Dedifferentiated amniotic fluid mesenchymal stem cell (primary cell): ENCODE measurements around the gene ANGEL2.
A peak's percentile ranks its signal among the peaks of the same experiment; 100 is the strongest.

Experiments used
- DNase-seq: peaks from one replicate; pipeline ENCODE4 v3.0.0-alpha.2; 2016; ENCODE audit errors: extremely low spot score

The ANGEL2 gene

DNA sequence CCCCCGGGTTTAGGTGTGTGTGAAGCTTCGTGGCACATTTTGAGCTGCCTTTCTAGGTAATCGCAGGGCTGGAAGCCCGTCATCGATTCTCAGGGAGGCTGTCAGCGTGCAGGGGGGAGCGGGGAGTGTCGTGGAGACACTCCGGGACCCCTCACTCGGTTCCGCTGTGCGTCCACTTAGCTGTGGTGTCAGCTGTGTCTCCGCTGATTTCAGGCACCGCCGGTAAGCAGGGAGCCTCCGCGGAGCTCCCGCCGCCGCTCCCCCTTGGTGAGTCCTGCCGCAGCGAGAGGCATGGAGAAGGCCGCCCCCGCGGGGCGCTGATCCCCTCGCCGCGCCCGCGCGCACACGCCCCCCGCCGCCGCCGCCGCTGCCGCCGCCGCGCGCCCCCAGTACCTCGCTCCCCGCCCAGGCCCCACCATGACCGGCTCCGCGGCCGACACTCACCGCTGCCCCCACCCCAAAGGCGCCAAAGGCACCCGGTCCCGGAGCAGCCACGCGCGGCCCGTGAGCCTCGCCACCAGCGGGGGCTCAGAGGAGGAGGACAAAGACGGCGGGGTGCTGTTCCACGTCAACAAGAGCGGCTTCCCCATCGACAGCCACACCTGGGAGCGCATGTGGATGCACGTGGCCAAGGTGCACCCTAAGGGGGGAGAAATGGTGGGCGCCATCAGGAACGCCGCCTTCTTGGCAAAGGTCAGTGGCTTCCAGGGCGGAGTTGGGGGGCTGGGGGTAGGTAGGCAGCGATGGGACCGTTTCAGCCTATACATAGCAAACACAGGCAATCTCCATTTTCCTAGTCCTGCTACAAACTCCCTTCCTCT, 64.3 kb downstream of the ANGEL2 start:
- no peak for DNase-seq

DNA sequence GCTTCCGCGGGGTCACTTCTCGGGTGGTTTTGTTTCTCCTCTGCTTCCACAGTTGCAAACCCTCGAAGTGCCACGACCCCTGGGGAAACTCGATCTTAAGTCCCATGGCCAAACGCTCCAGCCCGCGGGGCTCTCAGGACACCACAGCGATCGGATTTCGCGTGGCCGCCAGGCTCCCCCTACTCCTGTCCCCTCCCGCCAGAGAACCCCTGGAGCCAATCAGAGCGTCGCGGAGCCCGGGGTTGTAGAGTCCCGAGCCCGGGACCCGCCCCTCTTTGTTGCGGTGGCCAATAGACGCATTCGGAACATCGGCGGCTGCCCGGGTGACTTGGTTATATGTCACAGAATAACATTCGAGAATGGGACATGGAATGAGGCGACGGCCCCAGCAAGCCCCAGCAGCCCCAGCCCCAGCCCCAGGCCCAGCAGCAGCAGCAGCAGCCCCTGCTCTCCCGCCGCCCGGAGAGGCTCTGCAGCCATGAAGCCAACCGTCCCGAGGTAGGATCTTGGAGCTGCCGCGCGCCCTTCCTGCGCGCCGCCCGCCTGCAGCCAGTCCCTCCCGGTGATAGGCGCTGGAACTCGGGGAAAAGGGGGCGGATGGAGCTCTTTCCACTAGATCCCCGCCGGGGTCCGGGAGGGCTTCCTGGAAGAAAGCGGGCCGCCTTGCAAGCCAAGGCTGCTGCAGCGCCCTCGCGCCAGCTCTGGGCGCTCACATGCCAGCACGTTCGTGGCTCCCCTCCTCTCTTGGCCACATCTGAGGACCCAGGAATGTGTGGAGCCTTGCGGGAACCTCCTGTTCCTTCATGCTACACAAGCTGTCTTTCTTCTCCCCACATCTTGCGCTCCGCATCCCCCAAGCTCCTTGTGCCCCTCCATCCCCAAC, 65.2 kb downstream of the ANGEL2 start, which contains the start of gene VASH2:
Gene VASH2 (plus strand): TSS at position 299 of the 883 bp plus-strand sequence. CDS start 1,002 bp downstream, outside the sequence.
- DNase-seq, result peak; percentile 77

DNA sequence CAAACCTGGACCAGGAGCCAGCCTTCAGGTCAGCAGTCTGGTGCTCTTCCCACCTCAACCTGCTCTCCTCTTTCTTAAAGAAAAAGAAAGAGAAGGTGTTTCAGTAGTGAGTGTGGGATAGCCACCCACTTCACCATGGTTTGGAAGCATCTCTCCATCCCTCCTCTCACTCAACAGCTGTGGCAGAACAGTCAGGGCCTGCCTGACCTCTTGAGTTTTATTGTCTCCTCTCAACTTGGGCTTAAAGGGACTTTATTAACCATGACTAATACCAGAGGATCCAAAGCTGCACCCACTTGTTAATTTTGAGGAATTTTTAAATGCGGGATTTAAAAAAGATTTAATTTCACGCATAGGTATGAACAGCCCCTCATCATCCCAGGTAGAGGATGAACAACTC, 65.9 kb downstream of the ANGEL2 start:
- no peak for DNase-seq

DNA sequence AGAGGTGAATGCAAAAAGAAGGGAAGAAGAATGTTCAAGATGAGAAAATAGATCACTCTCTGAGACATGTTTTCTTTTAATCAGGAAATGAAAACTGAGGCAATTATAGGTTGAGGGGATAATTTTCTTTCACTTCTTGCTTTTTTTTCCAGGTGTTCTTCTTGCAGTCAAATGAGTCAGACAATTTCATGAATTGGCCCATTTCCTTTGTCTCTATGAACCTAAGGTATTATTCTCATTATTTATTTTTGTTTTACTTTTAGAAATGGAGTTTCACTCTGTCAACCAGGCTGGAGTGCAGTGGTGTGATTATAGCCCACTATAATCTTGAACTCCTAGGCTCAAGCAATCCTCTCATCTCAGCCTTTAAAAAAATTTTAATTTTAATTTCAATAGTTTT, 68.8 kb downstream of the ANGEL2 start:
- no peak for DNase-seq

DNA sequence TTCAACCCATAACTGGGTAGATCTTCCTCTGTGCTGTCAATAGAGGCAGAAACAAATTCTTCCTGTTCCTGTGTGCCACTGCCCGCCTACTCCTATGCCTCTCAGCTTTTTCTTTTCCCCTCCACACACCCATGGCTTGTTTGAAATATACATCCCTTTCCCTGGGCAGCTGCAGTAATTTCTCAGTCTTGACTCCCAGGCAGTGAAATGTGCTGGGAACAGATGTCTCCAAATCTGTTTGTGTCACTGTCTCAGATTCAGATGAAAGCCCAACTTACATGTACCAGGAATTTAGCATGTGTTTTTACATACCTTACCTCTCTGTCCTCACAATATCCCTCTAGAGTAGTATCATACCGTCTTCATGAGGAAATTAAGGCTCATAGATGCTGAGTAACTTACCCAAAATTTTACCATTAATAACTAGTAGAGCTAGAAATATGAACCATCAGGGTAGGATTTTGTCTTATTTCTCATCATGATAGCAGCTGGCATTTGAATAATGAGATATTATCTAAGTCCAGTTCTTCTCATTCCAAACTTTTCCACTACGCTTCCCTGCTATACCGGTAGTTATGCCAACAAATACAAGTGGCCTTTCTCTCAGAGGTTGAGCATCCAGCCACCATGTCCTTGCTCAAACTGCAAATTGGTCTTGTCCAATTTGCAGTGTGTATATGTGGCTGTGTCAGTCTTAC, 70.1 kb downstream of the ANGEL2 start:
- DNase-seq, result no peak

DNA sequence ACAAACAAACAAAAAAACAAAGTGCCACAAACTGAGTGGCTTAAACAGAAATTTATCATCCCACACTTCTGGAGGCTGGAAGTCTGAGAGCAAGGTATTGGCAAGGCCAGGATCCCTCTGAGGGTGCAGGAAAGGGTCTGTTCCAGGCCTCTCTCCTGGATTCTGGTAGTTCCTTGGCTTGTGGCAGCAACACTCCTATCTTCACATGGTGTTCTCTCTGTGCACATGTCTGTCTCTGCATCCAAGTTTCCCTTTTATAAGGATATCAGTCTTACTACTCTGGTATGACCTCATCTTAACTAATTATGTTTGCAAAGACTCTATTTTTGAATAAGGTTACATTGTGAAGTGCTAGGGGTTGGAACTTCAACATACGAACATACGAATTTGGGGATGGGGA, 70.6 kb downstream of the ANGEL2 start:
- DNase-seq, result no peak

DNA sequence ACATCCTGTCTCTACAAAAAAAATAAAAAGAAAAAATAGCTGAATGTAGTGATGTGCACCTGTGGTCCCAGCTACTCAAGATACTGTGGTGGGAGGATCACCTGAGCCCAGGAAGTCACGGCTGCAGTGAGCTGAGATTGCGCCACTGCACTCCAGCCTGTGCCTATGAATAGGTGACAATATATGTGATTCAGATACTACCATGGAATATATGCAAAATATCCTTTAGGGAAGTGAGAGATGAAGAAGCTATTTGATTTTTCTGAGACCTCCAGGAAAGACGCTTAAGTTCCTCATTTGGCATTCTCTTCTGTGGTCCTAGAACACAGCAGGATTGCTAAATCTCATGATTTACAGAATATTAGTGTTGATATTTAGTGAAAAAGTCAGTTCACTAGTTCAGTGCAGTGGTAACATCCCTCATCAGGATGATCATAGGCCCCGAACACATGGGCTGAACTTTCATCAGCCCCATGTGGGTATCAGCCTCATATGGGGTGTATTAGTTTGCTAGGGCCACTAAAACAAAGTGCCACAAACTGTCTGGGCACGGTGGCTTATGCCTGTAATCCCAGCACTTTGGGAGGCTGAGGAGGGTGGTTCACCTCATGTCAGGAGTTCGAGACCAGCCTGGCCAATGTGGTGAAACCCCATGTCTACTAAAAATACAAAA, 71.3 kb downstream of the ANGEL2 start:
- no peak for DNase-seq

DNA sequence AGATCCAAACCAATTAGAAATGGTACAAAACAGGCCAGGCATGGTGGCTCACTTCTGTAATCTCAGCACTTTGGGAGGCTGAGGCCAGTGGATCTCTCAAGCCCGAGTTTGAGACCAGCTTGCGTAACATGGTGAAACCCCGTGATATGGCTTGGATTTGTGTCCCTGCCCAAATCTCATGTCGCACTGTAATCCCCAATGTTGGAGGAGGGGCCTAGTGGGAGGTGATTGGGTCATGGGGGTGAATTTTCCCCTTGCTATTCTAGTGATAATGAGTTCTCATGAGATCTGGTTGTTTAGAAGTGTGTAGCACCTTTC, 72.3 kb downstream of the ANGEL2 start:
- no peak for DNase-seq

DNA sequence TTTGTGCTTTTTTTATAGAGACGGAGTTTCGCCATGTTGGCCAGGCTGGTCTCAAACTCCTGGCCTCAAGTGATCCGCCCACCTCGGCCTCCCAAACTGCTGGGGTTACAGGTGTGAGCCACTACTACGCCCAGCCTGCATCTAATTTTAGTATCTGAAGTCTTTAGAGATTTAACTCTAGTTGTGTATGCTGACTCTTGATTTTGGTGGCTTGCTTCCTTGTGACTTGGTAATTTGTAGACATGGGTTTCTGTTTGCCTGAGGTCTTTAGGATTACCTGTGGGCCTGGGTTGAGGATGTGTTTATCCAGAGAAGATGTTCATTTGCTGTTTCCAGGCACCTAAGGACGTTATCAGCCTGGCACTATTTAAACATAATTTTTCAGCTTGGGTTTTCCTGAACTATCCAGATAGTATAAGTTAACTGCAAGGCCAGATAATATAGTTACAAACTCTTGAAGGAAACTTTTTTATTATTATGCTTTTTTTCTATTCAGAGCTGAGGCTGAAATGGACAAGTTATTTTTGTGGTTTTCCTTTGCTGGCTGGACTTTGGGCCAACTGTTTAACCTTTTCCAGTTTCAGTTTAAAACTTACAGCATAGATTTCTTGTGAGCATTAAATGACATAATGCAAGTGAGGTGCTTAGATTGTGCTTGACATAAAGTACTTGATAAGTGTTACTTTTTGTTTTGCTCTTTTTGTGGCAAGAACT, 72.8 kb downstream of the ANGEL2 start:
- no peak for DNase-seq
